Gastrocnemius medialis (tissue), 4 donors: ENCODE results near the gene CHRNA4. TPM values are rescaled to one million over a fixed set of nuclear protein-coding genes. Genes with fewer than 3 reads are reported as not detected.
"Not testable (repeated sequence)": the region's sequence is repeated elsewhere in the genome, so short reads cannot be mapped to it uniquely, and the experiment has no call there.

Experiments
- ATAC-seq, 2 donors: fragments of 150-250 bp; one replicate each; pipeline ENCODE4 v1.9.1; 2016
- DNase-seq, 2 donors: peaks; one replicate each; pipeline ENCODE4 v3.0.0-alpha.2; 2019
- H3K27ac ChIP-seq, 4 donors: fragments of 200-600 bp; sonication (generic); 1 replicate in 1 of 4; 2 replicates in 3 of 4; pipeline ENCODE4 v1.5.1; 2016 to 2018; ENCODE audit warnings: mild to moderate bottlenecking in 2 of 4, moderate library complexity in 1 of 4
- H3K27me3 ChIP-seq, 3 donors: fragments of 200-600 bp; sonication (generic) in 2 of 3; 1 replicate in 1 of 3; 2 replicates in 2 of 3; pipeline versions ENCODE4 v1.5.1 to v1.6.0; 2016 to 2019; ENCODE audit warnings: mild to moderate bottlenecking in 1 of 3, moderate library complexity in 1 of 3
- H3K36me3 ChIP-seq, 2 donors: fragments of 200-600 bp; sonication (generic) in 1 of 2; one replicate each; pipeline ENCODE4 v1.5.1; 2017 to 2018
- H3K4me1 ChIP-seq, 2 donors: fragments of 200-600 bp; sonication (generic) in 1 of 2; one replicate each; pipeline ENCODE4 v1.5.1; 2016 to 2017; ENCODE audit warnings: mild to moderate bottlenecking in 2 of 2
- H3K4me3 ChIP-seq, 4 donors: fragments of 200-600 bp; sonication (generic) in 3 of 4; 1 replicate in 1 of 4; 2 replicates in 3 of 4; pipeline ENCODE4 v1.5.1; 2016 to 2019; ENCODE audit warnings: mild to moderate bottlenecking in 2 of 4
- H3K9me3 ChIP-seq, 3 donors: fragments of 200-600 bp; sonication (generic) in 2 of 3; 1 replicate in 1 of 3; 2 replicates in 2 of 3; pipeline ENCODE4 v1.5.1; 2016 to 2019
- CTCF ChIP-seq, 5 experiments: fragments of 450-650 bp in 3 of 5; fragments of 200-600 bp in 2 of 5; sonication (generic) in 2 of 5; IDR thresholded peaks in 4 of 5; conservative IDR thresholded peaks in 1 of 5; 1 replicate in 4 of 5; 2 replicates in 1 of 5; pipeline ENCODE4 v1.5.1; 2016 to 2019; ENCODE audit warnings: antibody characterized with exemption in 5 of 5, mild to moderate bottlenecking in 3 of 5, moderate library complexity in 3 of 5
- POLR2A ChIP-seq, 2 donors: fragments of 450-650 bp; IDR thresholded peaks; one replicate each; pipeline ENCODE4 v1.6.1; 2017; ENCODE audit warnings: antibody characterized with exemption in 2 of 2, mild to moderate bottlenecking in 2 of 2, moderate library complexity in 2 of 2
- in situ Hi-C, 4 donors: fragments of 200-750 bp; cut with MboI; loops; one replicate each; pipeline versions ENCODE4 v1.15.0 to v1.8.0; 2017; ENCODE audit warnings: low sequenced_read_pairs in 4 of 4
- intact Hi-C: fragments of 100-400 bp; cut with DNase I; formaldehyde crosslinking; loops from one replicate; pipeline ENCODE4 v1.15.1; 2023; ENCODE audit warnings: low total_unique reads
- total RNA-seq, 4 donors: library from RNA; depleted of rRNA; stranded (reverse); fragments of >200 nt; gene quantifications; one replicate each; pipeline versions ENCODE4 v1.1.0 to v1.2.3, GENCODE V29; 2016

CHRNA4 gene
- total RNA-seq, 4 donors from 2014 or later = not detected

GRCh38 chr20:63337786-63338420 is 23.2 kb downstream of the CHRNA4 start:
- no peaks in the 10 kb centered on the region for H3K36me3 ChIP-seq
- H3K27me3 ChIP-seq = peaks cover 22 to 37% (median 37%) of the 10 kb centered on the region in 3 donors
- H3K27ac ChIP-seq = no peak overlapping the region
- no peak overlapping the region for H3K4me3 ChIP-seq
- no peaks in the 10 kb centered on the region for H3K4me1 ChIP-seq
- DNase-seq (no peak), ATAC-seq (no peak)
- no peaks in the 10 kb centered on the region for H3K9me3 ChIP-seq
- intact Hi-C loops = no loop called here
- TF ChIP-seq POLR2A (IDR thresholded peaks at IDR 0.05) (no peak), CTCF (IDR thresholded peaks at IDR 0.05 in 4 of 5, conservative IDR thresholded peaks at IDR 0.05 in 1 of 5) (no peak)
- in situ Hi-C loops = no loop called here

DNA sequence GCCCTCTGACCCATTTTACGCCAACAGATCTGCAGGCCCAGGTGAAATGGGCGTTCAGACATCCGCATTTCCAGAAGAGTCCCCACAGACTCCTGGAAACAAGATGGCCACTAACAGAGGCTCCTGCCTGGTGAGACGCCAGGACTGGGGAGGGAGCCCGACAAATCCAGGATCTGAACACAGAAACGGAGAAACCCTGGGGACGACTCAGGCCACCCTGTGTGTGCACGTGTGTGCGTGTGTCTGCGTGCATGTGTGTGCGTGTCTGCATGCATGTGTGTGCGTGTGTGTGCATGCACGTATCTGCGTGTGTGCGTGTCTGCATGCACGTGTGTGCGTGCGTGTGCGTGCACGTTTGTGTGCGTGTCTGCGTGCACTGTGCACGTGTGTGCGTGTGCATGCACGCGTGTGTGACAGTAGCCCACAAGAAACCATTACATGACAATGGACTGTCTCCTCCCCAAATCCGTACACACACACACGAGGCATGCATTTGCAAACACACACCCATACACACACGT is 24.9 kb downstream of the CHRNA4 start:
- Histone ChIP-seq H3K27me3 (peaks cover 29 to 35% (median 31%) of the 10 kb centered on the region in 3 donors), H3K4me3 (no peak overlapping the region), H3K4me1 (no peaks in the 10 kb centered on the region), H3K9me3 (no peaks in the 10 kb centered on the region), H3K27ac (no peak overlapping the region), H3K36me3 (no peaks in the 10 kb centered on the region)
- in situ Hi-C loops = no loop called here
- TF ChIP-seq POLR2A (IDR thresholded peaks at IDR 0.05) = no peak
- TF ChIP-seq CTCF (IDR thresholded peaks at IDR 0.05 in 4 of 5, conservative IDR thresholded peaks at IDR 0.05 in 1 of 5) = no peak
- DNase-seq = no peak
- ATAC-seq = no peak
- intact Hi-C loops = no loop called here

DNA sequence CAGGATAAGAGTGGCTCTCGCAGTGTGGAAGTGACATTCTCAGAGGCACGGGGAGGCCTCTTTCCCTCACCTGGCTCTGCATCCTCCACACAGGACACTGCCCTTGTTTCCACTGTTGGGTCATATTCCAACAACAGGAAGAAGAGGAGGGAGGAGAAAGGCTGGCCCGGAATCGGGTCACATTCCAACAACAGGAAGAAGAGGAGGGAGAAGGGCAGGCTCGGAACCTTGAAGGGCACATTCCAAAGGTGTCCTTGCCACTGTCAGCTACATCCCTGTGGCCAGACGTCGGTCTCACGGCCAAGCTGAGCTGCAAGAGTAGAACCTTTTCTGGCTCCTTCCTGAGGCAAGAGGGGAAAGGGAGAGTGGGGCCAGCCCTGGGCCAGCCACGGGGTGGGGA is 25.4 kb downstream of the CHRNA4 start:
- intact Hi-C loops (no loop called here), in situ Hi-C loops (no loop called here)
- no peak for DNase-seq

DNA sequence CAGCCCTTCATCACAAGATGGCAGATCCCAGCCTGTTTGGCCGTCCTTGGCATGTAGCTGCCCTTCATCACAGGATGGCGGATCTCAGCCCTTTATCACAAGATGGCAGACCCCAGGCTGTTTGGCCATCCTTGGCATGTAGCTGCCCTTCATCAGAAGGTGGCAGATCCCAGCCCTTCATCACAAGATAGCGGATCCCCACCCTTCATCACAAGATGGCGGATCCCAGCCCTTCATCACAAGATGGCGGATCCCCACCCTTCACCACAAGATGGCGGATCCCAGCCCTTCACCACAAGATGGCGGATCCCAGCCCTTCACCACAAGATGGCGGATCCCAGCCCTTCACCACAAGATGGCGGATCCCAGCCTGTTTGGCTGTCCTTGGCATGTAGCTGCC is 26.1 kb downstream of the CHRNA4 start:
- intact Hi-C loops, H3K27ac ChIP-seq, H3K4me3 ChIP-seq, H3K4me1 ChIP-seq, in situ Hi-C loops, ATAC-seq, DNase-seq, H3K36me3 ChIP-seq, H3K9me3 ChIP-seq: not testable (repeated sequence)
- peaks cover 26 to 40% (median 37%) of the 10 kb centered on the region in 3 donors for H3K27me3 ChIP-seq

More for the DNA sequence above, 25.4 kb downstream of the CHRNA4 start:
- H3K36me3 ChIP-seq = no peaks in the 10 kb centered on the region
- H3K27ac ChIP-seq = no peak overlapping the region
- TF ChIP-seq CTCF (IDR thresholded peaks at IDR 0.05 in 4 of 5, conservative IDR thresholded peaks at IDR 0.05 in 1 of 5) = no peak
- TF ChIP-seq POLR2A (IDR thresholded peaks at IDR 0.05) = no peak
- no peak overlapping the region for H3K4me3 ChIP-seq
- no peaks in the 10 kb centered on the region for H3K4me1 ChIP-seq
- H3K9me3 ChIP-seq = no peaks in the 10 kb centered on the region
- ATAC-seq = no peak
- peaks cover 30 to 34% (median 33%) of the 10 kb centered on the region in 3 donors for H3K27me3 ChIP-seq

- Histone ChIP-seq H3K27me3 (peaks cover 28 to 46% (median 39%) of the 10 kb centered on the region in 3 donors), H3K4me1 (no peaks in the 10 kb centered on the region), H3K9me3 (no peaks in the 10 kb centered on the region), H3K4me3 (no peak overlapping the region), H3K27ac (no peak overlapping the region), H3K36me3 (no peaks in the 10 kb centered on the region)
- ATAC-seq (no peak), DNase-seq (no peak)
- intact Hi-C loops = no loop called here
- TF ChIP-seq POLR2A (IDR thresholded peaks at IDR 0.05) = no peak
- TF ChIP-seq CTCF (IDR thresholded peaks at IDR 0.05 in 4 of 5, conservative IDR thresholded peaks at IDR 0.05 in 1 of 5) = no peak
- in situ Hi-C loops = no loop called here
These were observed 26.8 kb downstream of the CHRNA4 start for GRCh38 chr20:63334356-63334755.
